GM23338 (cell line): ENCODE measurements around the gene PPP2R5D.

ENCODE experiments used
- CTCF ChIP-seq, 2 experiments: fragments of 200-600 bp in 1 of 2; sonication (generic) in 1 of 2; conservative IDR thresholded peaks; 2 replicates each; pipeline versions ENCODE4 v1.5.1 to v1.6.1; 2016 to 2017; ENCODE audit warnings: antibody characterized with exemption in 2 of 2, low read depth in 2 of 2, mild to moderate bottlenecking in 2 of 2, moderate library complexity in 1 of 2
- EZH2 ChIP-seq: fragments of 200-600 bp; sonication (generic); IDR thresholded peaks from one replicate; pipeline ENCODE4 v1.8.0; 2017; ENCODE audit warnings: antibody characterized with exemption, mild to moderate bottlenecking, low read depth; ENCODE audit not compliant: unreplicated experiment
- POLR2AphosphoS5 ChIP-seq: IDR thresholded peaks from 2 replicates; pipeline ENCODE4 v1.6.1; 2016; ENCODE audit warnings: antibody characterized with exemption, low read depth
- REST ChIP-seq: IDR thresholded peaks from one replicate; pipeline ENCODE4 v1.6.1; 2018; ENCODE audit warnings: antibody characterized with exemption; ENCODE audit not compliant: unreplicated experiment

- TF ChIP-seq REST: no peak
- no peak for TF ChIP-seq POLR2AphosphoS5
- TF ChIP-seq CTCF (conservative IDR thresholded peaks at IDR 0.05; ENCODE audit: low read depth in 2 of 2): no peak
- TF ChIP-seq EZH2: no peak
These were observed 10.4 kb upstream of the PPP2R5D start for GRCh38 chr6:42973926-42974325.
